Measurements from ENCODE around the gene GGT6. TPM values are rescaled to one million over a fixed set of nuclear protein-coding genes. Genes with fewer than 3 reads are reported as not detected.
A peak's percentile ranks its signal among the peaks of the same experiment; 100 is the strongest.

GGT6 gene
- total and polyA plus RNA-seq, 2 of the 13 experiments (the other 11 are each of a cell fraction or from before 2014, with no cell fraction given), result 0.16 to 0.80 TPM

DNA sequence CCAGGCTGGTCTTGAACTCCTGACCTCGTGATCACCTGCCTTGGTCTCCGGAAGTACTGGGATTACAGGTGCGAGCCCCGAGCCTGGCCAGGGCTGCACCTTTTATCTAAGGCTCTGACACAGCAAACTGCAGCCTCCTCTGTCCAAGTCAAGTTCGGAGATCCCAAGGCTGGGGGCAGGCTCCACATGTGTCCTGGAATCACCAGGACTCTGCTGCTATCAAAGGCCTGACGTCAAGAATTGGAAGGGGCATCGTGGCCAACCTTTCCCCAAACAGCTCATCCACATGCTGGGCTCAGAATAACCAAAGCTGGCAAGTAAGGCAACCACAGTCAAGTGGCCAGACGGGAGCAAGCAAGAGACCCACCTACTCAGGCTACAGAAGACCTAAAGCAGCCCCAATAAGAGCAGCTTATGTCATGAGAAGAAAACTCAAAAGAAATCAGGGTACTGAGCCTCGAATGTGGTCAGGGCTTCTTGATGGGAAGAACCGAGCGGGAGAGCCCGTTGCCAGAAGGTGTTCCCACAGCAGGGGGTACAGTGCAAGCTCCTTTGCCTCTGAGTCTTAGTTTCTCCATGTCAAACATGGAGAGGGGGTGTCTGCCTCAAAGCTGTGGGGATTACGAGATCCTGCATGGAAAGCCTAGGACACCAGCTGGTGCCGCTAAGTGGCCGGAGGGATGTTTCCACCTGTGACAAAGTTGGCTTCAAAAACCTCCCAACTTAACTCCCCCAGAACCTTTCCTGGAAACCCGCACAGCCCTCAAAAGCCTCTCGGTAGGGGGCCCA, 13.1 kb downstream of the GGT6 start:
- H4K20me1 ChIP-seq (ENCODE audit: insufficient read depth, low read length), result no peaks in the 10 kb centered on the region
- H2AFZ ChIP-seq (ENCODE audit: low read length), result no peak overlapping the region
- no peaks in the 10 kb centered on the region for H3K9me3 ChIP-seq (ENCODE audit: low read length)
- H3K27ac ChIP-seq (ENCODE audit: extremely low read length, insufficient read depth, low read length), result no peak overlapping the region
- ATAC-seq, result no peak
- H3K27me3 ChIP-seq (ENCODE audit: control insufficient read depth in 1 of 2, insufficient read depth in 2 of 2, low read length in 2 of 2), result no peaks in the 10 kb centered on the region
- in situ Hi-C loops (cut with HindIII; ENCODE audit: extremely low pct_ligation_motif_present, low pct_unique_long_range_greater_than_20kb) (no loop called here), intact Hi-C loops (cut with micrococcal nuclease; ENCODE audit: unreplicated experiment) (no loop called here)
- H3K4me2 ChIP-seq (ENCODE audit: low read depth, low read length), result no peak overlapping the region
- H3K4me1 ChIP-seq (ENCODE audit: insufficient read depth, low read length), result no peaks in the 10 kb centered on the region
- TF ChIP-seq ZNF749 (CRISPR knock-in tag; IDR thresholded peaks at IDR 0.05; ENCODE audit: borderline replicate concordance) (no peak), TCF7 (IDR thresholded peaks at IDR 0.05; ENCODE audit: low read depth) (no peak), ZNF350 (CRISPR knock-in tag; IDR thresholded peaks at IDR 0.05; ENCODE audit: borderline replicate concordance, low read depth) (no peak), NFYB (CRISPR knock-in tag; IDR thresholded peaks at IDR 0.05) (no peak), MYNN (CRISPR knock-in tag; IDR thresholded peaks at IDR 0.05; ENCODE audit: low read depth) (no peak), MZF1 (CRISPR knock-in tag; IDR thresholded peaks at IDR 0.05; ENCODE audit: borderline replicate concordance) (no peak), ZNF383 (CRISPR knock-in tag; IDR thresholded peaks at IDR 0.05; ENCODE audit: borderline replicate concordance) (no peak)
- TF ChIP-seq, protein P1, sequence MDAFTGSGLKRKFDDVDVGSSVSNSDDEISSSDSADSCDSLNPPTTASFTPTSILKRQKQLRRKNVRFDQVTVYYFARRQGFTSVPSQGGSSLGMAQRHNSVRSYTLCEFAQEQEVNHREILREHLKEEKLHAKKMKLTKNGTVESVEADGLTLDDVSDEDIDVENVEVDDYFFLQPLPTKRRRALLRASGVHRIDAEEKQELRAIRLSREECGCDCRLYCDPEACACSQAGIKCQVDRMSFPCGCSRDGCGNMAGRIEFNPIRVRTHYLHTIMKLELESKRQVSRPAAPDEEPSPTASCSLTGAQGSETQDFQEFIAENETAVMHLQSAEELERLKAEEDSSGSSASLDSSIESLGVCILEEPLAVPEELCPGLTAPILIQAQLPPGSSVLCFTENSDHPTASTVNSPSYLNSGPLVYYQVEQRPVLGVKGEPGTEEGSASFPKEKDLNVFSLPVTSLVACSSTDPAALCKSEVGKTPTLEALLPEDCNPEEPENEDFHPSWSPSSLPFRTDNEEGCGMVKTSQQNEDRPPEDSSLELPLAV (CRISPR knock-in tag; conservative IDR thresholded peaks at IDR 0.05; ENCODE audit: low read depth), result no peak
- H3K9ac ChIP-seq (ENCODE audit: insufficient read depth, low read depth, low read length), result no peak overlapping the region
- H3K36me3 ChIP-seq (replicated peaks in 1 of 2; ENCODE audit: control insufficient read depth in 1 of 2, insufficient read depth in 2 of 2, low read length in 2 of 2), result peaks cover 54 to 86% of the 10 kb centered on the region in 2 experiments
- FAIRE-seq, result no peak
- H3K79me2 ChIP-seq (ENCODE audit: insufficient read depth, low read length), result no peaks in the 10 kb centered on the region
- no peak for DNase-seq (ENCODE audit: low spot score)
- ChIA-PET CTCF (ENCODE audit: low intra/inter-chr PET ratio, low total read pairs) (no interaction called here), POLR2A (no interaction called here)
- TSS peak; percentile 12 for BruUV-seq (replicated peaks)
- WGBS (ENCODE audit: low lambda C conversion rate), result 94% methylated on average over 16 of the region's 17 CpGs
- H3K4me3 ChIP-seq (replicated peaks in 1 of 3; ENCODE audit: insufficient read depth in 1 of 3, low read depth in 2 of 3, low read length in 3 of 3), result no peak overlapping the region
